GM18858 (cell line): ENCODE measurements around the gene CENPX.
A peak's percentile ranks its signal among the peaks of the same experiment; 100 is the strongest.
"Not testable (repeated sequence)": the region's sequence is repeated elsewhere in the genome, so short reads cannot be mapped to it uniquely, and the experiment has no call there.

Experiments
- ATAC-seq: cut with Tn5 transposase; IDR thresholded peaks from one replicate; pipeline ENCODE4 v1.9.1; 2021; ENCODE audit not compliant: unreplicated experiment

CENPX gene

GRCh38 chr17:82039695-82040299 lies 17.1 kb upstream of the CENPX start:
- no peak for ATAC-seq

GRCh38 chr17:82038796-82039409 lies 16.2 kb upstream of the CENPX start:
- ATAC-seq: not testable (repeated sequence)

DNA sequence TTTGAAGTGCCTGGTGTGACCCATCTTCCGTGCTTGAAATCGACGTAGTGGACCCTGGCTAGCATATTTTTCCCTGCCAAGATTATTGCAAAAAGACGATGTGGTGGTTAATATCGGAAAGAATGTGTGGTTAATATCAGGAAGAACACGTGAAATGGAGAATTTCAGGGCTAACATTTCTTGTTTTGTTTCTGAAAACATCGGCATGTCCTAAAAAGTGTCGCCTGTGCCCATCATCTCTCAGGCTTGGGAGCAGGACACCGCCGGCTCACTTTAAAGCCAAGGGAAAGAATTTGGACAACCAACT lies 15.2 kb upstream of the CENPX start:
- ATAC-seq: no peak

DNA sequence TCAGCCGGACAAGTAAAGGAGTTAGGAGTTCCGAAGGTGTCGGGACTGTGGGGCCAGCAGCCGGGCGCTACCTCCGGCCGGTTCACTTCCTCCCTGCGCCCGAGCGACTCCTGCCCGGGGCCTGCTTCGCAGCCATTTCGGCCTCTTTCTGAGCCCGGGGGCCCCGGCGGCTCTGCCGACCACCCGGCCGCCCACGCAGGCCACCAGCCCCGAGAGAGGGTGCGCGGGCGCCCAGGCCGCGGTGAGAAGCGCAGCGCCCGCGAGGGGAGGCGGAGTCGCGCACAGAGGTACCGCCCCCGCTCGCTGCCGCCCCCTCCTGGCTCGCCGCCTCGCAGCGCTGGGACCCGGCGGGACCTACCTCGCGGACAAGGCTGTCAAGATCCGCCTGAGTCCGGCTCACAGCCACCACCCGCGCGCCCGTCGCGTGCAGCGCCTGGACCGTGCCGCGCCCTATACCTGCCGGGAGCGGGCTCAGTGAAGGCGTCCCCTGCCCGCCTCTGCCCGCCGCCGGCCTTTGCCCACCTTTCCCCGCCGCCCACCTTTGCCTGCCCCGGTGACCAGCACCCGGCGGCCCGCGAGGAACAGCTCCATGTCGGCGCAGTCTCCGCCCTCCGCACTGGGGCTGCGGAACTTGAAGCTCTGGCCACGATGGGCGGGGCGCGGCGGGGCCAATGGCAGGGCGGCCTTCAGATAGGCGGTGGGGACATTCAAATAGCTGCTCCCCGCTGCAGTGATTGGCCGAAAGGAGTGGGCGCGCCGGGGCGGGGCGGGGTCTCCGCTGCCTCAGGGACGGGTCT lies 14.6 kb upstream of the CENPX start, which contains the start of gene DCXR:
DCXR (minus strand) TSS at position 606 of the 797 bp plus-strand sequence; CDS start at position 591, 15 bp downstream.
- peak; percentile 67 for ATAC-seq

DNA sequence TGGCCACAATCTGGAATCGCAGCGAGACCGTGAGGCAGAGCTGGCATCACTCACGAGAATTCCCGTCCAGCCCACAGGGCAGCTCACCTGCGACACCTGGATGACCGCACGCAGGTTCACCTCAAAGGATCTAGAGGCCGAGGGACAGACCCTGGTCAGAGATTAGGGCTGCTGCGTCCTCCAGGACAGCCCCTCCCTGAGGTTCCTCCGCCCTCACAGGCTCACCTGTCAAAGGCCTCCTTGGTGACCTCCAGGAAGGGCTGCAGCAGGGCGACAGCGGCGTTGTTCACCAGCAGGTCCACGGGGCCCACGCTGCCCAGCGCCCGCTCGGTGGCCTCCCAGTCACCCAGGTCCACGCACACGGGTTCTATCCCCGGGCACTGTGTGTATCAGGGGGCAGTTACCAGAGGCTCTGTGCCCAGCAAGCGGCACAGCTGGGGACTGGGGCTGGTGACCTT lies 14.0 kb upstream of the CENPX start:
- no peak for ATAC-seq

DNA sequence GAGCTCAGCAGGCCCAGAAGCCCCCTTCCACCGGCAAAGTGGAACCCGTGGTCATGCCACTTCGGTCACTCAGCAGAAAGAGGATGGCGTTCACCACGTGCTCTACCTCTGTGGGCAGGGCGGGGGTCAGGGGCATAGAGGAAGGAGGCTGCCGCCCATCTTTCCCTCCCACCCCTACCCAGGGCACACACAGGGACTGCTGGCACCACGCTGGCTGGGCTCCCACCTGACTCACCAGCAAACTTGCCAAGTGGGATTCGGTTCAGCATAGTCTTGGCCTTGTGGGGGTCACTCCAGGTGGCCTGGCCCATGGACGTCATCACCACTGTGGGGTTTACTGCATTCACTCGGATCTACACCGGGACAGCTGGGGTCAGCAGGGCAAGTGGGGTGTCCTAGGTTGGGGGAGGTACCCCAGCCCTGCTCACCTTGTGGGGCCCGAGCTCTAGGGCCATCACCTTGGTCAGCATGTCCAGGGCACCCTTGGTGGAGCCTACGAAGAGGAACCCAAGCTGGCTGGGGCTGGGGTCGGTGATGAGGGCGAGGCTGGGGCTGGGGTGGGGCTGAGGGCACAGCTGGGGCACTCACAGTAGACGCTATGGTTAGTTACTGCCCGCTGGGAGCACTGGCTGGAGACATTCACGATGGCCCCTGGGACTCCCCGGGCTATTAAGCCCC lies 13.4 kb upstream of the CENPX start:
- no peak for ATAC-seq

- ATAC-seq: no peak
These were observed 12.8 kb upstream of the CENPX start for GRCh38 chr17:82035488-82035887.

GRCh38 chr17:82034371-82035011 lies 11.8 kb upstream of the CENPX start:
- no peak for ATAC-seq

DNA sequence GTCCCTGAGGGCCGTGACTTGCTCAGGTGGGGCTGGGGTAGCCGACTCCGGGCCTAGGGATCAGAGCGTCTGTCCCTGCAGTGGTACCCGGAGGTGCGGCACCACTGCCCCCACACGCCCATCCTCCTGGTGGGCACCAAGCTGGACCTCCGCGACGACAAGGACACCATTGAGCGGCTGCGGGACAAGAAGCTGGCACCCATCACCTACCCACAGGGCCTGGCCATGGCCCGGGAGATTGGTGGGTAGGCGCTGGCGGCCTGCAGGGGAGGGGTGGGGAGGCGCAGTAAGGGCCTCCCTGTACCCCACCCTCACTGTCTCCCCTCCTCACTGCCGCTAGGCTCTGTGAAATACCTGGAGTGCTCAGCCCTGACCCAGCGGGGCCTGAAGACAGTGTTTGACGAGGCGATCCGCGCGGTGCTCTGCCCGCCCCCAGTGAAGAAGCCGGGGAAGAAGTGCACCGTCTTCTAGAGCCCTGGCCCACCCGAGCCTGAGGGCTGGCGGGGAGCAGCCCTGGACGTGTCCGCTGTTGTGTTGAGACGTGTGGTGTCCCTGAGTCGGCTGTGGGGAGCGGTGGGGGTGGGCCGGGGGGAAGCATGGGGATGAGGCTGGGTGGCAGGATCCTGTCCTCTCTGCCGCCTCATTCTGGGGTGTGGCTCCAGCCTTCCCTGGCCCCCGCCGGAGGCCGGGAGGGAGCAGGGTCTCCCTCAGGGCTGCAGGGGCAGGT lies 10.8 kb upstream of the CENPX start:
- ATAC-seq: no peak

GRCh38 chr17:82031885-82032627 lies 9.4 kb upstream of the CENPX start:
- ATAC-seq: no peak

DNA sequence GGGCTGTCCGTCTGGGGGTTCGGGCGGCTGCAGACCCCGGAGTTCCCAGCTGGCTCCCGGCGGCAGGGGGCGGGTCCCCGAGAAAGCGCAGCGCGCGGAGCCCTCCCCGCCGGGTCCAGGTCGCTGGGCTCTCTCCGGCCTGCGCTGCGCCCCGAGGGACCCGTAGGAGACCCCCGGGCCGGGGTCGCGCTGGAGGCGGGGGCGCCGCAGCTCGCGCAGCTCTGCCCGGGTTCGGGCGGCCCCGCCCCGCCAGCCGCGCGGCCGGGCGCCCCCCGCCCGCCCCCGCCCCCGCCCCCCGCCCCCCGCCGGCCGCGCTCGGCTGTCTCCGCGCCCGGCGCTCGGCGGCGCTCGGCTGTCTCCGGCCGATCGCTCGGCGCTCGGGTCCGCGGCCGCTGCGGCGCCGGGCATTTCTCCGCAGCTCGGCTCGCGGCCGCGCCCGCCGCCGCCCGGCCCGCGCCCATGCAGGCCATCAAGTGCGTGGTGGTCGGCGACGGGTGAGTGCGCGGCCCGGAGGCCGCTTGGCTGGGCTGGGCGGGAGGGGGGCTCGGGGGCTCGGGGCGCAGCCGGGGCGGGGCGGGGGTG lies 8.7 kb upstream of the CENPX start, which contains the start of gene RAC3:
RAC3 (plus strand) TSS at position 376 of the 582 bp plus-strand sequence; CDS start at position 460, 84 bp downstream.
- ATAC-seq: no peak

- ATAC-seq: no peak
These were observed 8.0 kb upstream of the CENPX start for GRCh38 chr17:82030470-82031302.

DNA sequence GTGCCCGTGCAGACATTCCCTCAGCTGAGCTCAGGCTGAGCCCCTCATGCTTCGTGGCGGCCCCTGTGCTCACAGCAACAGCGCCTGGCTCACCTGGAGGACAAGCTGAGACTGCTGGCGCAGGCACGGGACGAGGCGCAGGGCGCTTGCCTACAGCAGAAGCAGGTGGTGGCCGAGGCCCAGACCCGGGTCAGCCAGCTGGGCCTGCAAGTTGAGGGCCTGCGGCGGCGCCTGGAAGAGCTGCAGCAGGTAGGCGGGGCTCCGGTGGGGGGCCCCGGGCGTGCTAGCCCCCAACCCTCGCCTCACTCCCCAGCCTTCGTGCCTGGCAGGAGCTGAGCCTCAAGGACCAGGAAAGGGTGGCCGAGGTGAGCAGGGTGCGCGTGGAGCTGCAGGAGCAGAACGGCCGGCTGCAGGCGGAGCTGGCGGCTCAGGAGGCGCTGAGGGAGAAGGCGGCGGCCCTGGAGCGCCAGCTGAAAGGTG lies 7.4 kb upstream of the CENPX start:
- ATAC-seq: no peak

DNA sequence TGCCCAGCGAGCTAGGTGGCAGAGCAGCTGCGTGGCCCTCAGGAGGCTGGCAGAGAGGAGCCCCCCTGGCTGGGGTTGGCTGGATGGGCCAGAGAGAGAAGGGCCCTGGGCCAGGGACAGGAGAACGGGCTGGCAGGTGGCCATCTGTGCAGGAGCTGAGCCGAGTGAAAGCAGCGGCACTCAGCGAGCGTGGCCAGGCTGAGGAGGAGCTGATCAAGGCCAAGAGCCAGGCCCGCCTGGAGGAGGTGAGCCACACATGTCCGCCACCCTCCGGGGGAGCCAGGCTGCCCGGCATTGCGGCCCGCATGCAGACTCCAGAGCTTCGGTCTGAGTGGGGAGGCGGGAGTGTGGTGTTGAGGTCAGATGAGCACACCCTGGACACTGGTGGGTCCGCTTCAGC lies 6.7 kb upstream of the CENPX start:
- ATAC-seq: no peak

GRCh38 chr17:82028966-82029365 lies 6.3 kb upstream of the CENPX start:
- ATAC-seq: no peak

GRCh38 chr17:82028246-82028645 lies 5.6 kb upstream of the CENPX start:
- ATAC-seq: no peak

GRCh38 chr17:82025401-82026107 lies 2.9 kb upstream of the CENPX start:
- no peak for ATAC-seq

DNA sequence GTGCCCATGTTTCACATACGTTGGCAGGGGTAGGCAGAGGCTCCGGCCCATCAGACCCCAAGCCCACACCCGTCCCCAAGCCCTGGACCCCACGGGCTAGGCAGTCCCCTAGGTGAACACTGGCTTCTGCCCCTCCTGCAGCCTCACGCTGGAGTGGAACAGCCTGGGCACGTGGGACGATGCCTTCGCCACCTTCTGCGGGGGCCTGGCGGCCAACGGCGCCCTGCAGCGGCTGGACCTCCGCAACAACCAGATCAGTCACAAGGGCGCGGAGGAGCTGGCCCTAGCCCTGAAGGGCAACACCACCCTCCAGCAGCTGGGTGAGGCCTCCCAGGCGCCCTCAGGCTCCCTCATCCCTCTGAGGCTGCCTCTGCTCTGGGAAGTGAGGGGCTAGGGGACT lies 2.2 kb upstream of the CENPX start:
- no peak for ATAC-seq
